Measurements from ENCODE around the gene LAMA2.

Gene LAMA2

GRCh38 chr6:129335792-129336191 lies 452.9 kb downstream of the LAMA2 start:
- DNase-seq: no peak

- no peak for DNase-seq
Observed at GRCh38 chr6:129338683-129339082, 455.7 kb downstream of the LAMA2 start.

DNA sequence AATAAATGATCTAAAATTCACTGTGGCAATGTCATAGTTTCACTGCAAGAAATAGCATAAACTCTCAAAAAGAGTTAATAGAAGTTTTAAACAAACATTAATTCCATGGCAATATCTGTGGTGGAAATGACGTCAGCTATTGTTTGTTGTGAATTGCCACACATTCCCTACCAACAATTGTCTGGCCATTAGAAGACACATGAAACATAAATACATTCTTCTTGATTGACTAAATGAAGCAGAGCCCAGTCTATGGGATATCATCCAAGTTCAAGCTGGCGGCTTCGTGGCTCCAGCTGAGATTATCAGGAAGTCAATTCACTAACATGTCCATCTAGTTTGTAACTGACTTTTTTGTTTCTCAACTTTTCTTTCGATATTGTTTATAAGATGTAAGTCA lies 458.0 kb downstream of the LAMA2 start:
- no peak for DNase-seq

- no peak for DNase-seq
Observed at GRCh38 chr6:129342243-129342642, 459.3 kb downstream of the LAMA2 start.

- no peak for DNase-seq
Observed at GRCh38 chr6:129342796-129343195, 459.9 kb downstream of the LAMA2 start.

GRCh38 chr6:129344379-129344778 lies 461.4 kb downstream of the LAMA2 start:
- no peak for DNase-seq

DNA sequence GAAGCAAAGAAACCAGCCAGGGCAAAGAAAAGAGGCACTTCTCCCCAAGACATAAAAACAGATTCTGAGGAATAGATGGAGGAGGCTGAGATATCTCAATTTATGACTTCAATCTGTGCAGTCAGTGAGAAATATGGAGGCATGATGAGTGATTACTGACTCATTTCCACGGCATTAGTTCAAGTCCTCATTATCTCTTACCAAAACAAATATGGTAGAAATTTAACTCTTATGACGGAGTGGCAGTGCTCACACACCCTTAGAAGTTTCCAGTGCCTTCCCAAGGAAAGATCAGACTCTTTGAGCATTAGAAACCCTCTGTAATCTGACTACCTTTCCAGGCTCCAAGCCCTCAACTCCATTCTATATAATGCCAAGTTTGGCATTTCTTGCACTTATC lies 463.0 kb downstream of the LAMA2 start:
- no peak for DNase-seq

DNA sequence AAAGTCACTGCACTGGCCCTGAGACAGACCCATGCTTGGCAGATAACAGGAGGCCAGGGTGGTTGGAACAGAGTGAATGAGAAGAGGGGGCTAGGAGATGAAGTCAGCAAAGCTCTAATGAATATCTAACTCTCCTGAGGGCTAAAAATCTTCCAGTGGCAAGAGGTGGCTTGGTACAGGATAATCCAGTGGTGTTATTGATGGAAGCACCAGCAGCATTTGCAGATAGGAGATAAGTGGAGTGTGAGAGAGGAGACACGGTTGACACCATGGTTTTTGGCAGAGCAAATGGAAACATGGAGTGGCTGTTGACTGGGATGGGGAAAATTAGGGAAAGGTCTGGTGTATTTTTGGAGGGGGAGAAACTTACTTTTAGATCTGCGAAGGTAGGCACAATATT lies 464.0 kb downstream of the LAMA2 start:
- DNase-seq: no peak

DNA sequence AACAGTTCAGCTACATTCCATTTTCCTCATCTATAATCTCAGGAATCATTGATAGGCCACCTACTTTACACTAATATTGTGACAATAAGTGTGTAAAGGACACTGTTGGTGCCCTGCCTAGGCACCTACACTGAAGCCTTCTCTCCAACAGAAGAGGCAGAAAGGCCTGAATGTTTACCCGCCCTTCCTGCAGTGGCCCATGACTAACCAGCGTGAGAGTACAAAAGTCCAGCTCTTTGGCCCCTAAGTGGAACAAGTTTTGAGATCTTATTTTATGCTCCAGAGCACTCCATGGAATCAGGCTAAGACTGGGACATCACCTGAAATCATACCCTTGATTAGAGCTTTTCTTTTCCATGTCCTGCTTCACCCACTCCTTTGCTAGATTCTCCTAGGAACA lies 467.3 kb downstream of the LAMA2 start:
- DNase-seq: no peak

GRCh38 chr6:129351807-129352206 lies 468.9 kb downstream of the LAMA2 start:
- DNase-seq: no peak

- DNase-seq: no peak
Observed at GRCh38 chr6:129353067-129353466, 470.1 kb downstream of the LAMA2 start.

DNA sequence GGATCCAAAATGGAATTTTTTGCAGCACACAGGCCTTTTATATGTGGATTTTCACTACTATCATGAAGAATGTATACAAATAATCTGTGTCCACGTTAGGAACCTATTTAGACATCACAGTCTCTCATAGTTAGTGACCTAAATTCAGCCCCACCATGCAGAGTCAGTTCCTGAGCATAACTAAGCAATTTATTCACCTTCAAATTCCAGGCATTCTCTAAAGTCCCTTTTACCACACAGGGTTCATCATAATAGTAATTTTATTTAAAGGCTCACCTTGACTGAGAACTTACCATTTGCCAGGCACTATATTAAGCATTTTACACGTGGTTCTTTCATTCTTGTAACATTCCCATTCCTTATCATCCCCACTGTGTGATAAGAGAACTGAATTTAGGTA lies 473.2 kb downstream of the LAMA2 start:
- DNase-seq: no peak

DNA sequence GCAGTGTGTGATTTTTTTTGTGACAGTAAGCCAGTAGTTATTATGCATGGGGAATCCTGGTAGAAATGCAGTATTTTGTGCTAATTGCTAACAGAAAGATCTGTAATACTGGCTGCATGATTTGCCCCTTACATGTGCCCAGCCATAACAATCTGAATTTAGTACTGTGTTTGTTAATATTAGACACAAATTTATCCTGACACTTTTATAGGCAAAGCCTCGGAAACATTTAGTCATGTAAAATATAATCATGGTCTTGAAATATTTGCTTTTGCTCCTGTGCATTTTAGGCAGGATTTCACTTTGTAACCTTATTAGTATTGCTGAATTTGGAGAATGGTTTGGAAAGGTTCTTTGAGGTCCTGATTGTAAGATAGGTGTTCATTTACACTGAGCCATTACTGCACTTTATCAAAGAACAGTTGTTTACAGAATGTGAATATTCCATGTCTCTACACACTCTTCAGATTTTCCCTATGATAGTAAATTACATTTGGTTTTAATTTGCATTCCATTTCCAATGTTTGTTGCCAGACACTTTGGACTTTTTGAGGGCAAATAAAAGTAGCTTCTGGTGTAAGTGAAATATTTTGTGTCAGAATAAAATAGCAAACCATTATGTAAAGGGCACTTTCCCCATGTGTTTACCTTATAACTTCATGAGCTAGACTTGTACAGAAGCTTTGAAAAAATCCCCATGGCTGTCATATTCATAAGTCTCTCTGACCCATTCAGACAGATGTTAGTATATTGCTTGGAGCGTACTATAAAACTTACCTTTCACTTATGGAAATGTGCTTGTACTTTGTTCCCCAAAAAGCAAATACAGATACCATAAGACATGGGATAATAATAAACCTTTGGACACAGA lies 477.1 kb downstream of the LAMA2 start:
- no peak for DNase-seq

DNA sequence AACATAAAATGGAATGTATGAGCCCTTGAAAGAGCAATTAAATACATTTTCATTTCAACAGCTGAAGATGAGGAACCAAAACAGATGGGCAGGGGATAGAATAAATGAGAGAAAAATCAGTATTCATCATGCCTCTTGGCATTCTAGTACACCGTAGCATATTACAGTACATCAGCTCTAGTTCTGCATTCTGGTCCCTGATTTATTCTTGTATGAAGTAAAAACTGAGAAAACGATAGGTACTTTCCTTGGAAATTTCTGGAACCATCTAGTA lies 477.7 kb downstream of the LAMA2 start:
- DNase-seq: no peak

DNA sequence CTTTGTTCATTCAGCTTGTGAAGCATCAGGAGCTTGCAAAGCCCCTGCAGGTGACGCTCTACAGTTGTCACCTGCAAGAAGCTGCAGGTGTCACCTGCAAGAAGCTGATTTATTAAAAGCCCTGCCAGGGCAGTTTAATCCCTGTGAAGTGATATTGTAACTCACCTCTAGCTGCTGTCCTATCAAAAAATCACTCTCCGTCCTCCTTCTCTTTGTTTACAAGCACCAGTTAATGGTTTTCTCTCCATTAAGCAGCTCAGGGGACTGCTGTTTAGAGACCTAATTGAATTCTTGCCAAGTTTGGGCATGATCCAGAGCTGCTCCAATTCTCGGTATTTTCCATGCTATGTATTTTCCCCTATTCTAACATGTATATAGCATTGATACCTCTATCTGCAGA lies 481.1 kb downstream of the LAMA2 start:
- no peak for DNase-seq

DNA sequence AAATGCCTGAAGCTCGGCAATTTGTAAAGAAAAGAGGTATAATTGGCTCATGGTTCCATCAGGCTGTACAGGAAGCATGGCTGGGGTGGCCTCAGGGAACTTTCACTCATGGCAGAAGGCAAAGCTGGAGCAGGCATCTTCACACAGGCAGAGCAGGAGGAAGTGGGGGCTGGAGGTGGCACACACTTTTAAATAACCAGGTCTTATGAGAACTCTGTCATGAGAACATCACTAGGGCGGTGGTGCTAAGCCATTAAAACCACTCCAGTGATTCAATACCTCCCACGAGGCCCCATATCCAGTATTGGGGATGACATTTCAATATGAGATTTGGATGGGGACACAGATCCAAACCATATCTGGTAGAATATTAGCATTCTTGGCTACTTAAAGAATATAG lies 481.8 kb downstream of the LAMA2 start:
- DNase-seq: no peak

DNA sequence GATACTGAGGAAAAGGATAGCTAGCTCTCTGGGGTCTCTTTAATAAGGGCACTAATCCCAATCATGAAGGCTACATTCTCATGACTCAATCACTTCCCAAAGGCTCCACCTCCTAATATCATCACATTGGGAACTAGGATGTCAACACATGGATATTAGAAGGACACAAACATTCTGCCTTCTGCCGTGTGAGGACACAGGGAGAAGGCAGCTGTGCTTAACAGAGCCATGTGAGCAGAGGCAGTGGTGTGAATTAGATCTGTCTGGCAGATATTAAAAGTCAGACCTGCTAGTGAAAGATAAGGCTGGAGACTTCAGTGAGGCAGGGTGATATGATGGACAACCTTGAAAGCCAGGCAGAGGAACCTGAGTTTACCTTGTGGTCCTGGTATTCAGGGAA lies 485.1 kb downstream of the LAMA2 start:
- no peak for DNase-seq

DNA sequence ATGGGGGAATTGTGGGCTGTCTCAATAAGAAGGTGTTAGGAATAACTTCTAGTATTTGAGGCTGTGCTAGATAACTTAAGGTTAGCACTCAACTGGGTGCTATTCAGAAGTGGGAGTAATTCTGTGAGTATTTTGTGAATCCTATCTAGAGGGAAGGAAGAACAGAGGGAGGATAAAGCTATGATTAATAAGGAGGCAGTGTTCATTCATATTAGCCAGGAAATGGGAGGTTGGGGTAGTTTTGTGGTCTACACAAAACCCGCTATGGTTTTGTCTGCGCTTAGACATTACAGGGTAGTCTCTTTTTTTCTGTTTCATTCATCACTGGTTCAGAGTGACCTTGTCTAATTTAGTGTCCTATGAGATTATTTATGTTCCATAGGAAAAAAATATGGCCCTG lies 486.0 kb downstream of the LAMA2 start:
- no peak for DNase-seq

- DNase-seq: no peak
Observed at GRCh38 chr6:129369737-129370136, 486.8 kb downstream of the LAMA2 start.

DNA sequence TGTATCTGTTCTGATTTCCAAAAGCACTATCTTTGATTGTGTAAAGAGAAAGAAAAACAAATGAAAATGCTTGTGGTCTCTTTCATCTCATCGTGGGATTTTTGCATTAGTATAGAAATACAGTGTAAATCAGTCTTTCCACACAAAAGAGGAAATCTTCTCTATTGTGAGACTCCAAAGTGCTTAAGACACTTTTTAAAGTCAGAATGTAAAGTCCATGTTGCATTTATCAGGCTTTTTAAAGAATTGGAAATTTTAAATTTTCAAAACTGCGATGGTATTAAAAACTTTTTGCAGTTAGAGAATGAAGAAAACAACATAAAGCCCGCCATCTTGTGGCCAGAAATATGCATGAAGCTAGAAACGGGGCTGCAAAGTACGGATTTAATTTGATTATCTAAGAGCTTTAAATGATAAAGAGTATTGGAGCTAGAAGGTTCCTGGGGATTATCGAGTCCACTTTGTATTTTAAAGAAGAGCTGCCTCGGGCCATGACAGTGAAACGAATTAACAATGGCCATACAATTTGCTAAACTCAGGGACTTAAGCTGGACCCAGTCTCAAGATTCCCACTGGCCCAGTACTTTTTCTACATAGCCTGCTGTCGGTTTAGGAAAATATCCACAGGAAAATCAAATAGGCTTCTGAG lies 487.5 kb downstream of the LAMA2 start:
- peak; percentile 8 for DNase-seq

DNA sequence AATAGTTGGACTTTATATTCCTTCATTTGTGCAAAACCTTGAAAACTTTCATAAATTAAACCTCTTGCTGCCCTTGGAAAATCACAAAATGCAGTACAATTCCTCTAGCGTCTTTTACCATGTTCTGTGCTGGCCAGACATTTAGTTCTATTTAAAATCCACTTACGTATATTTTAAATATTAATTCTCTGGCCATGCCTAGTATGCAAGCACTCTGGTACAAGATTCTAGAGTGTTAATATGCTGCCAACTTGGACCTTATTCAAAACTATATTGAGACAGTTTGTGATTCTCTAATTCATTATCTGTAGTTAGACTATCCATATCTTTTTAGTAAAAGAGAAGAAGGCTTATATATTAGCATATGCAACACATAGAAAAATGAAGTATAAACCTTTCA lies 498.9 kb downstream of the LAMA2 start:
- no peak for DNase-seq

DNA sequence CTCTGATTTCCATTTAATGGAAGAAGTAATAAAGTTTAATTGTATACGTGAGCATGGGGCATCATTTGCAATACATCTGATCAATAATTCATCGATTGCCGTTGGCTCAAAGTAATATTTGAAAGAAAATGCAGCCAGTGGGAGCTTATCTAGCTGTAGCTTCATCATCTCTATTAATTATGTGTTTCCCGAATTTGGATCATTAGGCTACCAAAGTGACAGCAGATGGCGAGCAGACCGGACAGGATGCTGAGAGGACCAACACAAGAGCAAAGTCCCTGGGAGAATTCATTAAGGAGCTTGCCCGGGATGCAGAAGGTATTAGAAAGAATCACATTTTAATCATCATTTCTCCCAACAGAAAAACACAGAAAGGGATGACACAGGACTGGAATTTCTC lies 500.0 kb downstream of the LAMA2 start:
- no peak for DNase-seq

DNA sequence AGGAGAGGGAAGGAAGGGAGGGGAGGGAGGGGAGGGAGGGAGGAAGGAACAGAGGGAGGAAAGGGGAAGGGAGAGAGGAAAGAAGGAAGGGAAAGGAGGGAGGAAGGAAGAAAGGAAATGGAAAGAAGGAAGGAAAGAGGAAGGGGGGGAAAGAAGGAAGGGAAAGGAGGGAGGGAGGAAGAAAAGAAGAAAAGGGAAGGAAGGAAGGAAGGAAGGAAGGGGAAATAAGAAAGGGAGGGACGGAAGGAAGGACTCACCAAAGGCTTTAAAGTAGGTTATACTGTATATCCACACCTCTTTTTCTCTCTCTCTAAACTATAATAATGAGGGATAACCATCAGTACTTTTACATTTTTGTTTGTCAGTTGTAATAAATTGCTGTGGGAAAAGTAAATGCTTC lies 502.2 kb downstream of the LAMA2 start:
- no peak for DNase-seq

GRCh38 chr6:129390900-129391299 lies 508.0 kb downstream of the LAMA2 start:
- no peak for DNase-seq

DNA sequence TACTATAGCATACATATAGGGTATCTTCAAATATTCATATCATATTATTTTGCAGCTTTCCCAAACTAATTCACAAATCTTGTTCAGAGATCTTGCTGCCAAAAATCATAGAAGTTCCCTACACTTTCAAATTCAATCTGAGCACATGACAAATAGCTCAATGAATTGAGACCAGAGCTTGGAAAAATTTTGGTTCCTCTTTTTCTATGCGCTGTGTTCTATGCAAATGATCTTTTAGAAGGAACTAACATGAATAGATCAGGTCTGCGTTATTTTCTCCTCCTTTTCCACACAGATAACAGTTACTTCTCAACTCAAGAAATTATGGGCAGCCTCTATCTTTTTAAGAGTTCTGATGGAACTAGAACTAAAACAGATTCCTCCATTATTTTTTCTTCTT lies 510.7 kb downstream of the LAMA2 start:
- DNase-seq: no peak
